AG10803 (cell line): ENCODE measurements around the gene PTPN21.

Experiments used
- DNase-seq: peaks from one replicate; pipeline ENCODE4 v3.0.0; 2010; ENCODE audit warnings: low read depth
- H3K4me3 ChIP-seq: 2 replicates; pipeline ENCODE4 v1.5.1; 2011; ENCODE audit warnings: mild to moderate bottlenecking, low read length, control low read depth
- CTCF ChIP-seq: conservative IDR thresholded peaks from 2 replicates; pipeline ENCODE4 v1.5.1; 2011; ENCODE audit warnings: mild to moderate bottlenecking, low read length, control low read depth, inconsistent platforms

The PTPN21 gene

GRCh38 chr14:88597038-88597437, 42.2 kb upstream of the PTPN21 start:
- DNase-seq, result no peak
- no peak overlapping the region for H3K4me3 ChIP-seq
- no peak for TF ChIP-seq CTCF

GRCh38 chr14:88592031-88592430, 37.2 kb upstream of the PTPN21 start:
- H3K4me3 ChIP-seq, result no peak overlapping the region
- no peak for DNase-seq
- no peak for TF ChIP-seq CTCF

GRCh38 chr14:88590173-88590572, 35.4 kb upstream of the PTPN21 start:
- H3K4me3 ChIP-seq, result no peak overlapping the region
- TF ChIP-seq CTCF, result no peak
- DNase-seq, result no peak

- DNase-seq, result no peak
- no peak for TF ChIP-seq CTCF
- H3K4me3 ChIP-seq, result no peak overlapping the region
These were observed 33.3 kb upstream of the PTPN21 start for GRCh38 chr14:88588081-88588480.

- no peak overlapping the region for H3K4me3 ChIP-seq
- no peak for DNase-seq
- TF ChIP-seq CTCF, result no peak
These were observed 29.6 kb upstream of the PTPN21 start for GRCh38 chr14:88584451-88584850.

- no peak overlapping the region for H3K4me3 ChIP-seq
- no peak for DNase-seq
- TF ChIP-seq CTCF, result no peak
These were observed 21.4 kb upstream of the PTPN21 start for GRCh38 chr14:88576222-88576621.

GRCh38 chr14:88572117-88572516, 17.3 kb upstream of the PTPN21 start:
- no peak for DNase-seq
- no peak for TF ChIP-seq CTCF
- H3K4me3 ChIP-seq, result no peak overlapping the region
